ENCODE measurements around the gene TRIM56.
"Not testable (repeated sequence)": the region's sequence is repeated elsewhere in the genome, so short reads cannot be mapped to it uniquely, and the experiment has no call there.

The TRIM56 gene

DNA sequence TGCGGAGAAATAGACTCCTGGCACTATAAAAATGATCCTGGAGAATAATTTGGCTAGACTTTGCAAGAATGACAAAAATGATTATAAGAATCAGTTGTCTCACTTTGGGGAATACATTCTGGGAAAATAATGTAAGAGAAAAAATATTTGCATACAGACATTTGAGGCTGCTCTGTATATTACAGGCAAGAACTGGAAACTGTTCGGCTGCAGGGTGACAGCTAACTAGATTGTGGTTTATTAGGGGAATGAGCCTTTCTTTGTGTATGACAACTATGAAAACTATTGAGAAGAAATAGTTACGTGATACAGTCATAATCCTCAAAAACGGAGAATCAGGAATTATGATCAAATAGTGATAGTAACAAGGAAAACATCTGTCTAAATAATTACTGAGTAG lies 8.6 kb downstream of the TRIM56 start:
- DNase-seq = no peak

DNA sequence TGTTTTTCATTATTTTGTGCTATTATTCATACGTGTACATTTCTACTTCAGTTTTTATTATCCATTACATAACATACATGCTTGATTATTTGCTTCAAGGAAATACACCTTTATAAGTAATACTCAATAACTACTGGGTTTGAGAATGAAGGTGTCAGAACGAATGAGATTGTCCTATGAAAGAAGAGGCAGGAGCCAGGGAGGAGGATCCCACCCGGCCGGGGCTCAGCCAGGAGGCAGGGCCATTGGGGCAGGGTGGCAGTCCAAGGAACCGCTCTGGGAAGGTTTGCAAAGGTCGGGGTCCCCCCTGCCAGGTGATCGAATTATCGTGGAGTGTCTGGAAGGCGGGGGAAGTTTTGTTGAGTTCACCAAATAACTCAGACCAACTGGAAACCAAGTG lies 9.1 kb downstream of the TRIM56 start:
- DNase-seq = no peak

DNA sequence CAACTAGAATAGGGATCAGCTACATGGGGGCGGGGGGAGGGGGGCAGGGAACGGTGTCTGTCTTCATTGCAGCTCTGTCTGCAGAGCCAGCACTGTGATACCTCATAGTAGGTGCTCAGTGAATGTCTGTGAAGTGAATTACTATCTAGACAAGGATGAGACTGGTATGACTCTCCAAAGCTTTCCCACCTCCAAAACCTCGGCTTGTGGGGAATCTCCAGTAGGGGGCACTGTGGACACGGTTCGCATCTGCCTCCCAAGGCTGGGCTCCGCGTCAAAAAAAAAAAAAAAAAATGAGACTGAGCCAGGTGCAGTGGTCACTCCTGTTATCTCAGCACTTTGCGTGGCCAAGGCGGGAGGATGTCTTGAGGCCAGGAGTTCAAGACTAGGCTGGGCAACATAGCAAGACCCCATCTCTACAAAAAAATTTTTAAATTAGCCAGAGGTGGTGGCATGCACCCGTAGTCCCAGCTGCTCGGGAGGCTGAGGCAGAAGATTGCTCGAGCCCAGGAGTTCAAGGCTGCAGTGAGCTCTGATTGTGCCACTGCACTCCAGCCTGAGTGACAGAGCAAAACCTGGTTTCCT lies 9.6 kb downstream of the TRIM56 start:
- DNase-seq = no peak

DNA sequence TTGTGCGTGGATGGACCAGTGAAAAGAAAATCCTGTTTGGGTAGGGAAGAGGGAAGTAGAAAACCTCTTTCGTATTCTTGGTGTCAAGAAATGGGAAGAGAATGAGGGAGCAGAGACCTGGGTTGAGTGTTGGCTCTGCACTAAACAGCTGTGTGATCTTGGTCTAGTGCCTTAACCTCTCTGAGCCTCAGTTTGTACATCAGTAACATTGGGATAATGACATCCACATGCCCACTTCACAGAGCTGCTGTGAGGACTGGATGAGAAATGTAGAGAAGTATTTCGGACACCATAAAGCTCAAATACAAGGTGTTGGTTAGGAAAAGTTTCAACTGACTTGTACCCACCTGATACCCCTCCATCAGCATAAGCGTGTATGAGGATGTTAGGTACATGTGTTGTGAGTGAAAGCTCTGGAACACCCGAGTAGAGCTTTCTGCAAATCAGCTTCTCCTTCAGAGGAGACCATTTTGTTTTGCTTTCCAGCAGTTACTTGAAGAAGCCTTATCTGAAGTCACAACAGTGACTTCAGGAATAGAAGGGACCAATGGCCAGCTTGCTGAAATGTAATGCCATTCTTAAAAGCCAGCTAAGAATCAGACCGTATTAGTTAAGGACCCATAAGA lies 11.2 kb downstream of the TRIM56 start:
- no peak for DNase-seq

DNA sequence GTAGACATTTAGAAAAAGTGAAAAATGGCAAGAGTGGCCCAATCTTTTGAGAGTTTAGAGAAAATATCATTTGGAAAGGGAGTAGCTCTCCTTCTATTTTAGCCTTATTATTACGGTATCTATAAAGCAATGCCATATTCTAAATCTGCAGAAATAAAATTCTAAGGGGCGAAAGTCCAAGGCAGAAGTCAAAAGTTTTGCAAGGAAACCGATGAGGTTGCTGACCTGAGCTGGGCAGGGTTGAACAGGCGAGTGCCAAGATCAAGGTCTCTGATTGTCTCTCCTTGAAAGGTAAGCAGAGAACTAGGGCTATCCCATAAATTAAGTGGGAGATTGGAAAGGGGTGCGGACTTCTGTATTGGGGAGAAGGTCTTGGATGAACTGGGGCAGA lies 11.7 kb downstream of the TRIM56 start:
- DNase-seq = no peak

DNA sequence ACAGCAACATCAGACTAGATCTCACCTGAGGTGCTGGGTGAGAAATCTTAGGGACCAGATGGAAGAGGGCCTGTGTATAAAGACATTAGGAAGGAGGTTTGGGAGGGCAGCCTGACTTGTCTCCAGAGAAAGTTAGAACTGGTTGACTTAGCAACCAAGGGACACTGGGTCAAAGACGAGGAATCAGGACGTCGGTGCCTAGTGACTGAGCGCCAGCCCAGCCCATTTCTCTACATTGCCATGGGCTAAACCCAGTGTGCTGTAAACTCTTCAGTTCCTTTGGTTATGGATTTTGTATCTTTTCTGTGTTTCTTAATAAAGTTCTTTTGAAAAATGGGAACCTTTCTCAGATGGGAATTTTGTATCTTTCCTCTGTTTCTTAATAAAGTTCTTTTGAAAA lies 12.3 kb downstream of the TRIM56 start:
- no peak for DNase-seq

DNA sequence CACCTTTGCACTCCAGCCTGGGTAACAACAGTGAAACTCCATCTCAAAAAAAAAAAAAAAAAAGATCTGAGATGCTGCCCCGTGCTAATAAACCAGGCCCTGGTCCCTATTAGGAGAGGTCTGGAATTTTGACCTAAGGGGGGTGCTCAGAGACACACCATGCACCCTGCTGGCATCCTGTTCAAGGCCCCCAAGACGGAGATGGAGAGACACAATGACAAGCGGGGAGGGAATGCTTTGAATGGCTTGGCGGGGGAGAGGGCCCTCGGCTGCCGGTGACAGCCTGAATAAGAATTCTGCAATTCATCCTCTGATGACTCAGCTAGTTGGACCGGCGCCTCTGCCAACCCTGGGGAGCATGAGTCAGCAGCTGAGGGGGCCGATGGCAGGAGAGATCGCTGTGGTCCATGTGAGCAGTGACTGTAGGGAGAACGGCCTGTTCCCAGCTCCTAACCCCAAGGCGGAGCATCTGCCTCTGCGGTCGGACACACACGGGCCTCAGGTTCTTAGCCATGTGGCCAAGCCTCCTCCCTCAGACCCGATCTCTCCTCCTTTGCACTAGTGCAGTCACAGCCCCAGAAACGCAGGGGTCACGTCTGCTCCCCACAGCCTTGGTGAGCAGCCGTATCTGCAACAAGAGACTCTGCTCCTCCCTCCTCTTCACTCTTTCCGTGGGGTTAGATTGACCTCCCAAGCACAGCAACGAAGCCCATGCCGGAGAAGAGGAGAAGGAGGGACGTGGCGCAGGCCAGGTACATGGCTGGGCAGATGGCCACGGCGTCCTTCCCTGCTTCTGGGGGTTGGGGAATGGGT lies 14.9 kb downstream of the TRIM56 start:
- peak; percentile 25 for DNase-seq

DNA sequence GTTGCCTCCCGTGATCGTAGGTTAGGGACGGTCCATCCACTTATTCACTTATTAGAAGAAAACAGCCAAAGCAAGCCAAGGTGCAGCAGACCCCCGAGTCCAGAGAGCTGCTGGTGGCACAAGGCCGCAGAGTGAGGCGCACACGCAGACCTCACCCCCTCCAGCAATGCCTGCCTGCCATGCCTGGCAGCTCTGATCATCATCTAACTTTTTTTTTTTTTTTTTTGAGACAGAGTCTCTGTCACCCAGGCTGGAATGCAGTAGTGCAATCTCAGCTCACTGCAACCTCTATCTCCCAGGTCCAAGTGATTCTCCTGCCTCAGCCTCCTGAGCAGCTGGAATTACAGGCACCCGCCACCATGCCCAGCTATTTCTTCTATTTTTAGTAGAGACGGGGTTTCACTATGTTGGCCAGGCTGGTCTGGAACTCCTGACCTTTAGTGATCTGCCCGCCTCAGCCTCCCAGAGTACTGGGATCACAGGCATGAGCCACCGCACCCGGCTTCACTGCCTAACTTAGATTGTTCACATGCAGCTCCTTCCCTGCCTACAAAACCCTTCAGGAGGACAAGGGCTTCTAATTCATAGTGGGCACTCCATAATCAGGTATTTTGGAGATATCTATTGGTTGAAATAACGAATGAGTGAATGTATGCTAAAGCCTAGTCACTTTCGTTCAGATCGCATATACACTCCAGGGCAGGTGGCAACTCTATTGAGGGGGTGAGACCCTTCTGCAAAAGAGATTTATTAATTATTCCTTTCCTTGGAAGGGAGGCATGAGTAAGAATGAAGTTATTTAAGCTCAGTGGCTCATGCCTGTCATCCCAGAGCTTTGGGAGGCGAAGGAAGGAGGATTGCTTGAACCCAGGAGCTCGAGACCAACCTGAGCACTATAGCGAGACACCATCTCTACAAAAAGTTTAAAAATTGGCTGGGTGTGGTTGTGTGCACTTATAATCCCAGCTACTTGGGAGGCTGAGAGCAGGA lies 15.9 kb downstream of the TRIM56 start:
- no peak for DNase-seq

DNA sequence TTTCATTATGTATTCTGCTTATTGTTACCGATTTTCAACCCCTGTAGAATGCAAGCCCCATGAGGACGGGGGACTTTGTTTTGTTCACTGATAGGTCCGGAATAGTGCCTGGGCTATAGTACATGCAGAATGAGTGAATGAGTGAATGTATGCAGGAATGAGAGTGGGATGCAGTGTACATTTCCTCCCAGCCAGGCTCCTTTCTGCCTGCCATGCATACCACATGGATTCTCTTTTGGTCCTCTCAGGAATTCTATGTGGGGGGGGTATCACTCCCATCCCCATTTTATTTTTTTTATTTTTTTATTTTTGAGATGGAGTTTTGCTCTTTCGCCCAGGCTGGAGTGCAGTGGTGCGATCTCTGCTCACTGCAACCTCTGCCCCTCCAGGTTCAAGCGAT lies 16.7 kb downstream of the TRIM56 start:
- DNase-seq = no peak

DNA sequence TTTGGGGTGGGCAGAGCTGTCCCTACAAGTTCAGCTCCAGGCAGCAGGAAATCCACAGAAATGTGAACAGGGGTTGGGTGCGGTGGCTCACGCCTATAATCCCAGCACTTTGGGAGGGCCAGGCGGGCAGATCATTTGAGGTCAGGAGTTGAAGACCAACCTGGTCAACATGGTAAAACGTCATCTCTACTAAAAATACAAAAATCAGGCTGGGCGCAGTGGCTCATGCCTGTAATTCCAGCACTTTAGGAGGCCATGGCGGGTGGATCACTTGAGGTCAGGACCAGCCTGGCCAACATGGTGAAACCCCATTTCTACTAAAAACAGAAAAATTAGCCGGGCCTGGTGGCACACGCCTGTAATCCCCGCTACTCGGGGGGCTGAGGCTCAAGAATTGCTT lies 18.4 kb downstream of the TRIM56 start:
- not testable (repeated sequence) for DNase-seq

DNA sequence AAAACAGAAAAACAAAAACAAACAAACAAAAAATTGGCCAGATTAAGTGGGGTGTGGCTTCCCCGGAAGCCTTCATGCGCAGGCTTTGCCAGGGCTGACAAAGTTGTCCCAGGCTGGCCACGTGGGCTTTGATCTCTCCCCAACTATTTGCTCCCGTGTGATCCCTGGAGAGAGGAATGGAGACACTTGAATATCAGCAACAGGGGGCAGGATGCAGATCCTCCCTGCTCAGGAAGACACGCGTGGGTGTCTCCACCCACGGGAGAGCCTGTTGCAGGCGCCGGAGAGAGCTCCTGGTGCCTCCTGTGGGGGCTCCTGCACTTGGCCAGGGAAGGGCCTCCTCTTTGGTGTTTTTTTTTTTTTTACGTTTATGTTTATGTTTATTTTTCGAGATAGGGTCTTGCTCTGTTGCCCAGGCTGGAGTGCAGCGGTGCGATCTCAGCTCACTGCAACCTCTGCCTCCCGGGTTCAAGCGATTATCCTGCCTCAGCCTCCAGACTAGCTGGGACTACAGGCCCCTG lies 19.0 kb downstream of the TRIM56 start:
- DNase-seq = no peak

DNA sequence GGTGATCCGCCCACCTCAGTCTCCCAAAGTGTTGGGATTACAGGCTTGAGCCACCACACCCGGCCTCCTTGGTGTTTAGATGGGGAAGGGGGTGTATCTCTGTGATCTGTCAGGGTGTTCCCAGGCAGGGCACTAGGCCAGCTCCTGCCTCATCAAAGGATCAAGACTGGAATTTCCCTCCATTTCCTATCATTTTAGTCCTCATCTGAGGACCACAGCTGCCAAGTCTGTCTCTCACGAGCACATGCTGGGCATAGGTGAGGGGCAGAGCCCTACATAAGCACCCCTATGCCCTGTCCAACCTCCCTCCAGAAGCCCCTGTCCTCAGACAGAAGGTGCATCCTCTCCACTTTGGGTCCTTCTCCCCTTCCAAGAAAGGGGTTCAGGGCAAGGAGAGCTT lies 19.5 kb downstream of the TRIM56 start:
- DNase-seq = no peak

DNA sequence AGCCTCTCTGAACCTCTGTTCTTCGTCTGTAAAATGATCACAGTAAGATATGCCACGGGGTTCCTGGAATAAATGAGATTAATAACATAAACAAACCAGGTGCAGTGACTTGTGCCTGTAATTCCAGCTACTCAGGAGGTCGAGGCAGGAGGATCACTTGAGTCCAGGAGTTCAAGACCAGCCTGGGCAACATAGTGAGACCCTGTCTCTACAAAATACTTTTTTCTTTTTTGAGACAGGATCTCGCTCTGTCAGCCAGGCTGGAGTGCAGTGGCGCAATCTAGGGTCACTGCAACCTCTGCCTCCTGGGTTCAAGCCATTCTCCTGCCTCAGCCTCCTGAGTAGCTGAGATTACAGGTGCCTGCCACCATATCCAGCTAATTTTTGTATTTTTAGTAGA lies 20.0 kb downstream of the TRIM56 start:
- DNase-seq = not testable (repeated sequence)

DNA sequence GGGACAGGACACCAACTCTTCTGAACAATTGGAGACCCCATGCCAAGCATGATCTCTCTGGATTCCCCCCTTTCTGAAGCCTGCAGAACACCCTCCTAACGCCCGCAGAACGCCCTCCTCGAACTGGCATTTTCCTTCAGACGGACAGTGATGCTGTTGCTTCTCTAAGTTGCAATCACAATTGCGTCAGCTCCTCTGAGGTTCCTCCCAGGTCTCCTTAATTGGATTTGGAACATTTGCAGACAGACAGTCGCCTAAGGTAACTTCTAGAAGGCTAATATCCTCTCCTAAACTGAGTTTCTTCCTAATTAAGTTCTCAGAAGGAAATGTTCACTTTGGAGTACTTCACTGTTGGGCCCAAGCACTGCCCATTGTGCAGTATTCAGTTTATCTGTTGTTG lies 21.1 kb downstream of the TRIM56 start:
- no peak for DNase-seq

DNA sequence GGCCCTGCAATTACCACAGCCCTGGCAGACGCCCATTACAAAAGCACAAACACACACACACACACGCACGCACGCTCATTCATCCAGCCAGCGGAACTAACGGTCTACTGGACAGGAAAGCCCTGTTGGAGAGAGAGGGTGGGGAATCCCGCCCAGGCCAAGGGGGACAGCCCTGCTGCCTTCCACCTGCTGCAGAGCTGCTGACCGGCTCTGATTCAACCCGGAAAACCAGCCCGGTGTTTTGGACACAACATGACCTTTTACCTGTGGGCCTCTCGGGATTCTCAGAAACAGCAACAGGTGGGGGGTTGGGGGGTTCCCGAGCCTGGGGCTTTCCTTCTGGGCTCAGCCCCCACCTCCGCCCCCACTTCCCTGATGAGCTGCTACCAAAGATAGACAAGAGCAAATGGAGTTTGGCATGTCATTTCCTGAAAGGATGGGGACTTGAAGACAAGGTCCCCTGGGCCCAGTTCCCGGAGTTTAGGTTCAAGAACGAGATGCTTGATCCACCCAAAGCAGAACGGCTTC lies 23.1 kb downstream of the TRIM56 start:
- no peak for DNase-seq

DNA sequence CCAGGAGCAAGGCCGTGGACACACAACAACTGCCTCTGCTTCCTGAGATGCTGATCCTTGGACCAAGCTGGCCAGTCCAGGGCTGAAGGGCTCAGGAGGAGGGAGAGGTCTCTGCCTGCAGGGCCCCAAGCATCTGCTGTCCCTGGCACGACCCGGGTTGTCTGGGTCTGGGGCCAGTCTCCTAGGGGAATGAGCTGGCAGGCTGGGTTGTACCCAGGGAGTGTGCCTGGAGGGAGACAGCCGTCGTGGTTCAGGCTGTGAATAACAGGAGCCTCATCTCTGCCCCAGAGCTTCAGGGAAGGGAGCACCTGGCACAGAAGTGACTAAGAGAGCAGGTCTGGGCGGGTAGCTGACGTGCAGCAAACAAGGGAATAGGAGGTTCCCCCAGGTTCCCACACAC lies 23.7 kb downstream of the TRIM56 start:
- DNase-seq = no peak

DNA sequence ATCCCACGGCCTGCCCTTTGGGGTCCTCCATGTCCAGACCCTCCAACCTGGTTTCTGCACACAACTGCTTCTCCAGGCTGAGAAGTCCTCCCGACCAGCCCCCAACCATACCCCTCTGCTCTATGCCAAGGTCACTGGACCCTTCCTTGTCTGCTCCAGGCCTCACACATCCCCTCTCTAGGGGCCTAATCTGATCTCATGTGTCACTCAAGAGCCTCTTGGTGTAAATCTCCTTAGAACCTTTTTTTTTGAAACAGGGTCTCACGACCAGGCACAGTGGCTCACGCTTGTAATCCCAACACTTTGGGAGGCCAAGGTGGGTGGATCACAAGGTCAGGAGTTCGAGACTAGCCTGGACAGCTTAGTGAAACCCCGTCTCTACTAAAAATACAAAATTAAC lies 24.1 kb downstream of the TRIM56 start:
- DNase-seq = no peak

DNA sequence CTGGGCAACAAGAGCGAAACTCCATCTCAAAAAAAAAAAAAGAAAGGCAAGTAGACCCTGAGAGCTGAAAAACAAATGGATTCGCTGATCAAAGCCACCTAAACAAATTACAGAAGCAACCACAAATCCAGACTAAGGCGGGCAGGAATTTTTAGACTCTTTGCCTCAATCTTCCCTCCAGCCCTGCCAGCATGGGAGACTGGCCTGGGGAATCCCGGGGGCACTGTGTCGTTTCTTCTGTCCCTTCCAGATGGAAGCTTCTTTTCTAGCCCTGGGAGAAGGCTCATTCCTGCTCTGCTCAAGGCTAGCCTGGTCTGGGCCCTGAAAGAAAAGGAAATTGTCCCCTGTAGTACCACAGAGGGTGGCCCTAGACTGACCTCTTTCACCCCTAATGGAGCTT lies 26.0 kb downstream of the TRIM56 start:
- DNase-seq = no peak

DNA sequence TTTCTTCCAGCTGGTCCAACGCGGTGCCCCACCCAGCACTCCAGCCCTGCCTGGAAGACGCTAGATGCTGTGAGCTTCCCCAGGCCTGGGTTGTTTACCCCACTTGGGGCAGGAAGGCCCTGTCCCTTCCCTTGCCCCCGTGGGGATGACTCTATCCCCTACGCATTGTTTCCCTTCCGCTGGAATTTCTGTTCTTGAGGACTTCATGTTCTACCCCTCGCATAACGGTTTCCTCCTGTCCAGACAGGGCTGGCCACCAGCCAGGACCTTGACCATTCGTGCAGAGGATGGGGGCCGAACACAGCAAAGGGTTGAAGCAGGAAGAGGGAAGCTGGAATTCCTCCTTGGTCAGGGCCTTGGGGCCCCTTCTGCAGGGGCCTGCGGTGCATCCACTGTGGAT lies 27.0 kb downstream of the TRIM56 start:
- no peak for DNase-seq

DNA sequence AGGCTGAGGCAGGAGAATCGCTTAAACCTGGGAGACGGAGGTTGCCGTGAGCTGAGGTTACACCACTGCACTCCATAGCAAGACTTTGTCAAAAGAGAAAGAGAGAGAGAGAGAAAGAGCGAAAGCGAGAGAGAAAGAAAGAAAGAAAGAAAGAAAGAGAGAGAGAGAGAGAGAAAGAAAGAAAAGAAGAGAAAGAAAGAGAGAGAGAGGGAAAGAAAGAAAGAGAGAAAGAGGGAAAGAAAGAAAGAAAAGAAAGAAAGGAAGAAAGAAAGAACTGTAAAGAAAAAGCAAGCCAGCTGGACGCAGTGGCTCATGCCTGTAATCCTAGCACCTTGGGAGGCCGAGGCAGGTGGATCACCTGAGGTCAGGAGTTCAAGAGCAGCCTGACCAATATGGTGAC lies 27.9 kb downstream of the TRIM56 start:
- not testable (repeated sequence) for DNase-seq

DNA sequence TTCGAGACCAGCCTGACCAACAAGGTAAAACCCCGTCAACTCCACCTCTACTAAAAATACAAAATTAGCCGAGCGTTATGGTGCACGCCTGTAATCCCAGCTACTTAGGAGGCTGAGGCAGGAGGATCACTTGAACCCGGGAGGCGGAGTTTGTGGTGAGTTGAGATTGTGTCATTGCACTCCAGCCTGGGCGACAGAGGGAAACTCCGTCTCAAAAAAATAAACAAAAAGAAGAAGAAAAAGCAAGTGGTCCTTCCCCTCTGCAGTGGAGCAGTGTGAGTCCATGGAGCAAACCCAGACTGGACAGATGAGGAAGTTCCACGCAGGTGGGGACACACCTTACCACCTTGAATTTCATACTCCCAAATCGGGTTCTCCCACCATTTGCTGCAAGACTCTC lies 28.6 kb downstream of the TRIM56 start:
- DNase-seq = no peak

DNA sequence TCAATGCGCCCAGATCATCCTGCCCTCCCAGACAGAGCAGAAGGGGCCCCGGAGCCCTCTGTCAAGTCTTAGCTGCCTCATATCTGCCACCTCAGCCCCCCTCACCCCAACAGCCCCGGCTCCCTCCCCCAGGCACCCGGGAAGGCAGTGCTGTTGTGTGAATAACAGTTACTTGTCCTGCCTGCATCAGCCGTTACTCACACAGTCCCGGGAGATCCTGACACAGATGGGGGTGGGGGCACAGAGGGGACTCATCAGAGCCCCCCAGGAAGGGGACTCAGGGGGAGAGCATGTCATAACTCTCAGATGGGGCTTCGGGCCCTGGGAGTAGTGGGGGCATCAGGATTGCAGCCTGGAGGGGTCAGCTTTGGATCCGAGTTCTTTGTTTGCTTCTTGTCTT lies 29.2 kb downstream of the TRIM56 start:
- no peak for DNase-seq

DNA sequence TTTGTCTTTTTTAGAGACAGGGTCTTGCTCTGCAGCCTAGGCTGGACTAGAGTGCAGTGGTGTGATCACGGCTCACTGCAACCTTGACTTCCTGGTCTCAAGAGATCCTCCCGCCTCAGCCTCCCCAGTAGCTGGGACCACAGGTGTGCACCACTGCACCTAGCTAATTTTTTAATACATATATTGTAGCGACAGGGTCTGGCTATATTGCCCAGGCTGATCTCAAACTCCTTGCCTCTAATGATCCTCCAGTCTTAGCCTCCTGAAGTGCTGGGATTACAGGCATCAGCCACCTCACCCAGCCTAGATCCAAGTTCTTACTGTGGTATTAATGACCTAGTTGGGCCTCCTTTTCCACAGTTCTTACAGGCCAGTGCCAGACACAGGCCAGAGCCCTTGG lies 29.9 kb downstream of the TRIM56 start:
- no peak for DNase-seq
